Stomach (tissue), 9 donors: ENCODE results near the gene OOSP3. TPM values are rescaled to one million over a fixed set of nuclear protein-coding genes. Genes with fewer than 3 reads are reported as not detected.
A peak's percentile ranks its signal among the peaks of the same experiment; 100 is the strongest.
"Not testable (repeated sequence)": the region's sequence is repeated elsewhere in the genome, so short reads cannot be mapped to it uniquely, and the experiment has no call there.

Experiments
- DNase-seq, 2 donors: peaks; one replicate each; pipeline versions ENCODE4 v3.0.0 to v3.0.0-alpha.2; 2013 to 2019
- H3K27ac ChIP-seq, 5 donors: fragments of 200-600 bp in 4 of 5; sonication (generic) in 4 of 5; one replicate each; pipeline ENCODE4 v1.5.1; 2013 to 2019; ENCODE audit warnings: mild to moderate bottlenecking in 1 of 5, moderate library complexity in 1 of 5
- H3K27me3 ChIP-seq, 3 donors: fragments of 200-600 bp; sonication (generic); one replicate each; pipeline ENCODE4 v1.5.1; 2017 to 2019; ENCODE audit warnings: mixed run types in 1 of 3
- H3K36me3 ChIP-seq, 4 donors: fragments of 200-600 bp; sonication (generic); 1 replicate in 3 of 4; 2 replicates in 1 of 4; pipeline ENCODE4 v1.5.1; 2016 to 2019
- H3K4me1 ChIP-seq, 4 donors: fragments of 200-600 bp; sonication (generic); one replicate each; pipeline ENCODE4 v1.5.1; 2016 to 2019
- H3K4me3 ChIP-seq, 4 donors: fragments of 200-600 bp; sonication (generic) in 3 of 4; one replicate each; pipeline ENCODE4 v1.5.1; 2016 to 2019; ENCODE audit warnings: mild to moderate bottlenecking in 1 of 4
- H3K9me3 ChIP-seq, 4 donors: fragments of 200-600 bp; sonication (generic); one replicate each; pipeline ENCODE4 v1.5.1; 2016 to 2019
- CTCF ChIP-seq, 7 experiments: fragments of 450-650 bp in 4 of 7; fragments of 200-600 bp in 3 of 7; sonication (generic) in 3 of 7; IDR thresholded peaks; one replicate each; pipeline ENCODE4 v1.5.1; 2016 to 2019; ENCODE audit warnings: antibody characterized with exemption in 7 of 7, control low read depth in 2 of 7, mild to moderate bottlenecking in 1 of 7
- EP300 ChIP-seq: sonication (generic); formaldehyde crosslinking; IDR thresholded peaks from one replicate; pipeline ENCODE4 v1.6.1; 2017; ENCODE audit warnings: antibody characterized with exemption
- POLR2A ChIP-seq, 4 donors: fragments of 450-650 bp; IDR thresholded peaks; one replicate each; pipeline ENCODE4 v1.6.1; 2016; ENCODE audit warnings: antibody characterized with exemption in 4 of 4, control low read depth in 2 of 4, mild to moderate bottlenecking in 1 of 4, moderate library complexity in 1 of 4
- POLR2AphosphoS5 ChIP-seq, 3 donors: sonication (generic); formaldehyde crosslinking; IDR thresholded peaks; one replicate each; pipeline ENCODE4 v1.6.1; 2016; ENCODE audit warnings: antibody characterized with exemption in 3 of 3
- WGBS, 5 donors: extraction: QIAGEN DNeasy Blood & Tissue Kit in 3 of 5; methylation state at CpG; one replicate each; pipeline versions ENCODE4 v1.1.5 to v1.1.7; 2013 to 2018; 5-methylcytosine and 5-hydroxymethylcytosine counted together
- intact Hi-C: fragments of 100-400 bp; cut with DNase I; formaldehyde crosslinking; loops from one replicate; pipeline ENCODE4 v1.15.1; 2023; ENCODE audit warnings: low total_unique reads
- polyA plus RNA-seq, 3 donors: library from polyadenylated mRNA; stranded (reverse); fragments of 200-250 nt; gene quantifications; one replicate each; pipeline ENCODE4 v1.2.3, GENCODE V29; 2013
- total RNA-seq, 5 donors: library from RNA; depleted of rRNA; stranded (reverse); fragments of >200 nt; gene quantifications; one replicate each; pipeline versions ENCODE4 v1.1.0 to v1.2.3, GENCODE V29; 2014 to 2016
- donor health status: healthy with polysubstance abuse.
- donor health status: Bipolar disorder and iron deficiency.
- donor health status: healthy.

The OOSP3 gene
- total and polyA plus RNA-seq, 8 donors: not detected

- WGBS, 5 donors: 63 to 79% (median 67%) methylated on average over 1 of the region's 1 CpG
- intact Hi-C loops: no loop called here
- no peak for TF ChIP-seq POLR2A (IDR thresholded peaks at IDR 0.05)
- no peak for TF ChIP-seq POLR2AphosphoS5 (IDR thresholded peaks at IDR 0.05)
- TF ChIP-seq EP300: no peak
- TF ChIP-seq CTCF (IDR thresholded peaks at IDR 0.05): no peak
Measured at GRCh38 chr11:59879567-59879966, 985 bp downstream of the OOSP3 start.

GRCh38 chr11:59883597-59883996, 5.0 kb downstream of the OOSP3 start:
- DNase-seq: no peak
- H3K9me3 ChIP-seq: peaks cover 0 to 18% (median 8%) of the 10 kb centered on the region in 4 donors
- H3K27ac ChIP-seq: no peak overlapping the region
- H3K4me1 ChIP-seq: no peaks in the 10 kb centered on the region
- no peak overlapping the region for H3K4me3 ChIP-seq
- intact Hi-C loops: no loop called here
- no peaks in the 10 kb centered on the region for H3K36me3 ChIP-seq
- 92 to 100% (median 95%) methylated on average over 1 of the region's 1 CpG for WGBS, 5 donors
- no peak for TF ChIP-seq POLR2A (IDR thresholded peaks at IDR 0.05)
- TF ChIP-seq POLR2AphosphoS5 (IDR thresholded peaks at IDR 0.05): no peak
- no peak for TF ChIP-seq EP300
- TF ChIP-seq CTCF (IDR thresholded peaks at IDR 0.05): no peak
- no peaks in the 10 kb centered on the region for H3K27me3 ChIP-seq

More at GRCh38 chr11:59879567-59879966, 985 bp downstream of the OOSP3 start:
- no peaks in the 10 kb centered on the region for H3K9me3 ChIP-seq
- H3K36me3 ChIP-seq: no peaks in the 10 kb centered on the region
- no peak overlapping the region for H3K27ac ChIP-seq
- H3K4me1 ChIP-seq: no peaks in the 10 kb centered on the region
- DNase-seq: no peak
- no peaks in the 10 kb centered on the region for H3K27me3 ChIP-seq
- no peak overlapping the region for H3K4me3 ChIP-seq

GRCh38 chr11:59887156-59887555, 8.6 kb downstream of the OOSP3 start:
- H3K4me1 ChIP-seq, H3K4me3 ChIP-seq, H3K27me3 ChIP-seq, H3K36me3 ChIP-seq, intact Hi-C loops, DNase-seq, H3K27ac ChIP-seq: not testable (repeated sequence)
- H3K9me3 ChIP-seq: peaks cover 3 to 36% (median 21%) of the 10 kb centered on the region in 4 donors

- intact Hi-C loops: no loop called here
- 42 to 76% (median 63%) methylated on average over 4 of the region's 4 CpGs for WGBS, 5 donors
- H3K36me3 ChIP-seq: no peaks in the 10 kb centered on the region
- peak in 1 of 2 donors; percentile 12 for DNase-seq
- no peak overlapping the region for H3K4me3 ChIP-seq
- H3K27ac ChIP-seq: no peak overlapping the region
- H3K4me1 ChIP-seq: no peaks in the 10 kb centered on the region
- TF ChIP-seq CTCF (IDR thresholded peaks at IDR 0.05) (no peak), POLR2A (IDR thresholded peaks at IDR 0.05) (no peak), POLR2AphosphoS5 (IDR thresholded peaks at IDR 0.05) (no peak)
- H3K9me3 ChIP-seq: peaks cover 3 to 36% (median 19%) of the 10 kb centered on the region in 4 donors
- H3K27me3 ChIP-seq: no peaks in the 10 kb centered on the region
Measured at GRCh38 chr11:59891781-59892181, 13.2 kb downstream of the OOSP3 start.

GRCh38 chr11:59894616-59895015, 16.0 kb downstream of the OOSP3 start:
- DNase-seq: no peak
- peaks cover 0 to 10% (median 5%) of the 10 kb centered on the region in 4 donors for H3K9me3 ChIP-seq
- H3K27me3 ChIP-seq: no peaks in the 10 kb centered on the region
- no peaks in the 10 kb centered on the region for H3K4me1 ChIP-seq
- TF ChIP-seq CTCF (IDR thresholded peaks at IDR 0.05) (no peak), EP300 (no peak), POLR2A (IDR thresholded peaks at IDR 0.05) (no peak), POLR2AphosphoS5 (IDR thresholded peaks at IDR 0.05) (no peak)
- WGBS, 5 donors: 92 to 100% (median 95%) methylated on average over 1 of the region's 1 CpG
- no peak overlapping the region for H3K4me3 ChIP-seq
- H3K36me3 ChIP-seq: no peaks in the 10 kb centered on the region
- intact Hi-C loops: no loop called here
- H3K27ac ChIP-seq: no peak overlapping the region
